ENCODE results near the gene KRTAP4-6.

DNA sequence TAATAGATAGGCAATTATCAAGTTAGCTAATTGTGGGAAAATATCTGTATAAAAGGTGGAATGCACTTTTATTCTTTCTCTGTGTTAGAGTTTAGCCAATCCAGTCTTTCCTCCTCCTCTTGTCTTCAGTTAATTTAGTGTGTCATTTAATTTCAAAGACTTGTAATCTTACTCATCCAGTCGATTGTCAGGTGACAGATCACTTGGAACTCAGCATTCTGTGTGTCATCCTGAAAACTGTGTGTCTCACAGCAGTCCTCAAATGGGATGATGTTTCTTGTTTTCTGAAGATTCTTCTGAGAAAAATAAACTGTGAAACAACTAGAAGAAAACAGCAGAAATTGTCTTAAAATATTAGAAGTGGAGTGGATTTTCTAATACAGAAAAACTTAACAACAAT, 44.7 kb upstream of the KRTAP4-6 start:
- TF ChIP-seq EZH2phosphoT487 (conservative IDR thresholded peaks at IDR 0.05; ENCODE audit: low read length), result no peak
- TF ChIP-seq, protein P1, sequence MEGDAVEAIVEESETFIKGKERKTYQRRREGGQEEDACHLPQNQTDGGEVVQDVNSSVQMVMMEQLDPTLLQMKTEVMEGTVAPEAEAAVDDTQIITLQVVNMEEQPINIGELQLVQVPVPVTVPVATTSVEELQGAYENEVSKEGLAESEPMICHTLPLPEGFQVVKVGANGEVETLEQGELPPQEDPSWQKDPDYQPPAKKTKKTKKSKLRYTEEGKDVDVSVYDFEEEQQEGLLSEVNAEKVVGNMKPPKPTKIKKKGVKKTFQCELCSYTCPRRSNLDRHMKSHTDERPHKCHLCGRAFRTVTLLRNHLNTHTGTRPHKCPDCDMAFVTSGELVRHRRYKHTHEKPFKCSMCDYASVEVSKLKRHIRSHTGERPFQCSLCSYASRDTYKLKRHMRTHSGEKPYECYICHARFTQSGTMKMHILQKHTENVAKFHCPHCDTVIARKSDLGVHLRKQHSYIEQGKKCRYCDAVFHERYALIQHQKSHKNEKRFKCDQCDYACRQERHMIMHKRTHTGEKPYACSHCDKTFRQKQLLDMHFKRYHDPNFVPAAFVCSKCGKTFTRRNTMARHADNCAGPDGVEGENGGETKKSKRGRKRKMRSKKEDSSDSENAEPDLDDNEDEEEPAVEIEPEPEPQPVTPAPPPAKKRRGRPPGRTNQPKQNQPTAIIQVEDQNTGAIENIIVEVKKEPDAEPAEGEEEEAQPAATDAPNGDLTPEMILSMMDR (IDR thresholded peaks at IDR 0.05; ENCODE audit: insufficient read depth, low read length, poor library complexity, severe bottlenecking), result no peak
